HG03139 (cell line): ENCODE measurements around the gene ADORA2A.

Source experiments
- ATAC-seq: cut with Tn5 transposase; IDR thresholded peaks from one replicate; pipeline ENCODE4 v1.9.1; 2021; ENCODE audit not compliant: unreplicated experiment

The ADORA2A gene

DNA sequence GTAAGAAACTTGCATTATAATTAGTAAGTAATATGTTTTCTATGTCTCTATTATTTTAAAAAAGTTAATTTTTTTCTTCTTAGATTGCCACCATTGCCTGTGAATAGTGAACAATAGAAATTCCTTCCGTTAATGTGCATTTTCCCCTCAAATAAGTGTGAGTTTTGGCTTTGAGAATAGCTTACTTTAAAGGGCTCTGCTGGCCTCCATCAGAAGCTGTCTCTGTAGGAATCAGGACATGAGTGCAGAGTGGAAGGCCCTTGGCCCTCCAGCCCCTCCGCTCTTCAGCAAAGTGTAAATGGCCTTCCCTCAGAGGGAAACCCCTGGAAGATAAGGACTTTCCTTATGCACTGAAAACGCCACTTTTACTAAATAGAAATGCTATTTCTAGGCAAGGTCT, 24.1 kb upstream of the ADORA2A start:
- no peak for ATAC-seq

DNA sequence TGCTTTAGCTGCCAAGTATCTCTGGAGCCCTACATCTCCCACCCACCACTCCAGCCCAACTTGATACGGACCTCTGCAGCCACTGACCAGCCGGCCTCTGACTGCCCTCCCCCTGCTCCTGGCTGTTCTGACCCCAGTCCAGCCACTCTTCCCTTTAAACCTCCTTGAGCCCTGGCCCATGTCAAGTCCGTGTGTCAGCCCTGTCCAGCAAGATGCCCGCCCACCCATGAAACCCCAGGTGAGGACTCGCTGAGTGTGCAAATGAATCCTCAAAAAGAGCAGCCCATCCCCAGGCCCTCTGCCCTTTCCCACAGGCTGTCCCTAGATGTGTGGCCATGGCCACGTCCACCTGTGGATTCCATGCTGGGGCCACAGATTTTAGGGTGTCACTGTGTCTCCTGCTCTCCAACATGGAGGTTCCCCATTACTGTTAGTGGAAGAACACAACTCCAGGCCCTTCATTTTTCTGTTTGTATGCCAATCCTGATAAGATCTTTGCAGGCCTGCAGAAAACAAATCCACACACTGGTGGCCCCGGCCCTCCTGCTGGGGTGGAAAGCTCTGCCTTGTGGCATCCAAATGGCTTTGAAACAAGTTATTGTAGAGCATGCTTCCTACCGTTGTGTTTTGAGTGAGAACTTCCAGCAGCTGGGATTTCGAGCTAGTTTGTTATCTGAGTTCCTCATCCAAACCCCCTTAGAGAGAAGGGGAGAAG, 22.7 kb upstream of the ADORA2A start:
- no peak for ATAC-seq

DNA sequence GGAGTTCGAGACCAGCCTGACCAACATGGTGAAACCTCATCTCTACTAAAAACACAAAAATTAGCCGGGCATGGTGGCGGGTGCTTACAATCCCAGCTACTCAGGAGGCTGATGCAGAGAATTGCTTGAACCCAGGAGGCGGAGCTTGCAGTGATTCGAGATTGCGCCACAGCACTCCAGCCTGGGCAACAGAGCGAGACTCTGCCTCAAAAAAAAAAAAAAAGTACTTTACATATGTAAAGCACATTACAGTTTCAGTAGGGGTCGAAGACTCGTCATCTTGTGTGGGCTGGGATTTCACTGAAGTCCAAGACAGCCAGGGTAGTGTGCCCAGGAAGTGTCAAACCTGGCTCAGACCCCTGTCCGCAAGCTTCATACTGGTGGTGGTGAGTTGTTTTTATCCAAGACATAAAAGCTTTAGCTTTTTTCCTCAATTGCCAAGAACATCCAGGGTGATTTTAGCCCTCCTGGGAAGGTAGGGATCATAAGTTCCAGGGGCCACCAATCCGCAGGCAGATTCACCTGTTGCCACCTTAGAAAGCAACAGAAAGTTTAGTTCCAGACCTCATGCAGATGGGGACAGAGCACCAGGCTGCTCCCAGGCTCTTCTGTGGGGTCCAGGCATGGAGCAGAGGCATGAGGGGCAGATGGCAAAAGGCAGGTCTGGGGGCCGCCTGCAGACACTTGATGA, 21.6 kb upstream of the ADORA2A start:
- no peak for ATAC-seq

DNA sequence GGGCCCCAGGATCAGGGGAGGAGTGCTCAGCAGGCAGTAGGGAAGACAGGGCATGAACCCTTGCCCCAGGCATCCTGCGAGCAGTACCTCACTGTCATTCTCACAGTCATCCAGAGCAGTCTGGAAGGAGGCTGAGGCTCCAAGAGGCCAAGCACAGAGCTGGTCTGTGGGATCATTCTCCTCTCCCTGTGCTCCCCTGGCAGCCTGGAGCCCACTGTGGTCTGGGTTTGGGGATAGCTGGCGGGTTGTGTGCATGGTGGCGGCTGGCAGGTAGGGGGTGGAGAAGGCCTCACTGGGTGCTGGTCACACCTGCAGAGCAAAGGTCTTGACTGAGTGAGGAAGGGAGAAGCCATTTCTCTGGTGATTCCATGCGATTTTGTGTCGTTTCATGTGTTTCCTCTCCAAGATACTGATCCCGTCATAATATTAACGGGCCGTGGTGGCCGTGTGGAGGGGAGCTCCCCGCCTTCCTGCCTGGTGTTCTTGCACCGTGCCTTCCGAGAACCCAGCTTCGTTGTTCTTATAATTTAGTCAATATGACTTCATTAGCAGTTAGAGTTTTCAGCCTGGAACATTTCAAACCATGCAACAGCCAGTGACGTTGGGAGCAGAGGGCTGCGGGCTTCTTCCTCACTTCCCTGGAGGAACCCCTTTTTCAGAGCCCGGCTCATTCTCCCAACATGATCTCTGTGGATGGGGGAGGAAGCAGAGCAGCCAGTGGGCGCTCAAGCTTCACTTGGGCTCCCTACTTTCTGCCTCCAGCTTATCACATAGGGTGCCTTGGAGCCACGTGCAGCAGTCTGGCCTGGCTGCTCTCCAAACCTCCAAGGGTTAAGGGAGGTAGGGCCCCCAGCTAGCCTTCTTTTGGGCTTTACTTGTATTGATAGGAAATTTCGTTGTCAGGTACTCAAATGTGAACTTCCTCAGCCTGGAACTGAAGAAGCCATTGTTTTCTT, 20.8 kb upstream of the ADORA2A start:
- no peak for ATAC-seq

DNA sequence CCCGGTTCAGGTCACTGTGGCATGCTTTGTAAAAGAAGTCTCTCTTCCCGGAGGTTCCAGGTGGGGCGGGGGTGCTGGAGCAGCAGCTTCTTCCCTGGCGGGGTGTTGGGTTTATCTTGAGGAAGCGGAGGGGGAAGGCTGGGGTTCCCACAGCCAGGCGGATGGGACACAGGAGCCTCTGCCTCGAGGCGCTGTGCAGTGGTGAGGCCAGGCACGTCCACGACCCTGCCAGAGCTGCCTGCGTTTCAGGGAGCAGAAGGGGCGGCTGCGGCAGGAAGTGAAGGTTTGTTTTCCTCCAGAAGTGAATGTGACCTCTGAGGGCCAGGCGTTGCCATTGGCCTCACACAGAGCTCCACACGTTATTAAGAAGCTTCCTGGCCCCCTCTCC, 20.1 kb upstream of the ADORA2A start:
- no peak for ATAC-seq

DNA sequence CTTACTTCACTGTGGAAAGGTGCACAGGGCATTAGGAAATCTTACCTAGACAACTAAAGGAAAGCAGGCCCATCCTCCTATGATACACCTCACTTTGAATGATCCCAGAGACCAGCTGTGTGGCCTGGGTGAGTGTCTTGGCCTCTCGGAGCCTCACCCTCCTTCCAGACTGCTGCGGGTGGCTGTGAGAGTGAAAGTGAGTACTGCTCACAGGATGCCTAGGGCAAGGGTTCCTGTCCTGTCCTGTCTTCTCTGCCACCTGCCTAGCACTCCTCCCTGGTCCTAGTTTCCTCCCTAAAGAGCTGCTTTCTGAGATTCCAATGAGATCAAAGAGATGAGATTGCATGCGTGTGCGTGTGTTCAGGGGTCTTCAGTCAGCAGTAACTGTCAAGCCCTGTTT, 19.5 kb upstream of the ADORA2A start:
- no peak for ATAC-seq

DNA sequence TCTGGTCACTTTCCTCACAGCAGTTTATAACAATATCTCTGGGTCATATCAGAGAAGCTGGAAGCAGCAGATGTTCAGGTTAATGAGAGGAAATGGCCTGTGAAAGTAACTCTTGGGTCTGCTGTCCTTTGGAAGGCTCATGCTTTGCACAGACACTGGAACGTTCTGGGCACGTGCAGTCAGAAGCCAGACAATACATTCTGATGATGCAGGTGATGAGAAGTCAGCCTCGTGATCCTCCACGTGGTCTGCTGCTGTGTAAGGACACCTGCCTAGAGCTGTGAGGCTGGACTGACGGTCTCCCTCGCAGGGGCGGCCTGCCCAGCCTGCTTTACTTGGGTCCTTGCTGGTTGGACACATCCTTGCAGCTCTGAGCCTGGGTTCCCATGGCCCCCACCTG, 18.8 kb upstream of the ADORA2A start:
- ATAC-seq, result no peak

DNA sequence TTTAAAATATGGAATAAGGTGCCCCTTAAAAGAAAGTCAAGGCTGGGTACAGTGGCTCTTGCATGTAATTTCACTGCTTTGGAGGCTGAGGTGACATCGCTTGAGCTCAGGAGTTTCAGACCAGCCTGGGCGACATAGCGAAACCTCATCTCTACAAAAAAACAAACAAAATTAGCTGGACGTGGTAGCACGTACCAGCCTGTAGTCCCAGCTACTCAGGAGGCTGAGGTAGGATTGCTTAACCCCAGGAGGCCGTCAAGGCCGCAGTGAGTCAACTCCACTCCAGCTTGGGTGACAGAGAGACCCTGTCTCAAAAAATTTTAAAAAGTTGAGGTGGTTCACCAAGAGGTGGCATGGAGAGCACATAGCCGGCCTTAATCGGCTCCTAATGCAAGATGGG, 17.7 kb upstream of the ADORA2A start:
- ATAC-seq, result no peak

DNA sequence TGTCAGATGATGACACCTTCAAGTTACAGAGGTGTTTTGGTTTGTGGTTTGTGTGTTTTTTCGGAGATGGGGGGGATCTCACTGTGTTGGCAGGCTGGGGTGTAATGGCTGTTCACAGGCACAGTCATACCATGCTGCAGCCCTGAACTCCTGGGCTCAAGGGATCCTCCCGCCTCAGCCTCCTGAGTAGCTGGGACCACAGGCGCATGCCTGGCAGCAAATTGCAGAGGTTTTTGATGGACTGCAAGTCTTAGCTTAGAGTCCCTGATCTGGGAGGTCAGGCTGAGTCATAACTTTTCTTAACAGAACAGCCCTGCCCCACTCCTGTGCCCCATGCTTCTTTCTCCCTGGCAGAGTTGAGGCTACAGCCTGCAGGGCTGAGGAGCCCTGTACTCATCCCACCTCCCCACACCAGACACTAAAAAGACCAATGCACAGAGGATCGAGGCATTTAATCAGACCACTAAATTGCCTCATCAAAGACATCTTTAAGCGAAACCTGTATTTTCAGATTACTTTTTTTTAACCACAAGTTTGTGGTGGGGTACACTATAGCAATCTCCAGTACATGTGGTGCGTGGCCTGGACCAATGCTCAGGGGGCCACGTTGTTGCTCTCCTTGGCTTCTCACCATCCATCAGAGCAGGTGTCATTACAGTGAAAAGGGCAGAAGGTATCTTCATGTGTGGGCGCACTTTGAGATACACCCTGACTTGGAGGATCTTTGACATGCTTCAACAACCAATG, 17.1 kb upstream of the ADORA2A start:
- ATAC-seq, result no peak

DNA sequence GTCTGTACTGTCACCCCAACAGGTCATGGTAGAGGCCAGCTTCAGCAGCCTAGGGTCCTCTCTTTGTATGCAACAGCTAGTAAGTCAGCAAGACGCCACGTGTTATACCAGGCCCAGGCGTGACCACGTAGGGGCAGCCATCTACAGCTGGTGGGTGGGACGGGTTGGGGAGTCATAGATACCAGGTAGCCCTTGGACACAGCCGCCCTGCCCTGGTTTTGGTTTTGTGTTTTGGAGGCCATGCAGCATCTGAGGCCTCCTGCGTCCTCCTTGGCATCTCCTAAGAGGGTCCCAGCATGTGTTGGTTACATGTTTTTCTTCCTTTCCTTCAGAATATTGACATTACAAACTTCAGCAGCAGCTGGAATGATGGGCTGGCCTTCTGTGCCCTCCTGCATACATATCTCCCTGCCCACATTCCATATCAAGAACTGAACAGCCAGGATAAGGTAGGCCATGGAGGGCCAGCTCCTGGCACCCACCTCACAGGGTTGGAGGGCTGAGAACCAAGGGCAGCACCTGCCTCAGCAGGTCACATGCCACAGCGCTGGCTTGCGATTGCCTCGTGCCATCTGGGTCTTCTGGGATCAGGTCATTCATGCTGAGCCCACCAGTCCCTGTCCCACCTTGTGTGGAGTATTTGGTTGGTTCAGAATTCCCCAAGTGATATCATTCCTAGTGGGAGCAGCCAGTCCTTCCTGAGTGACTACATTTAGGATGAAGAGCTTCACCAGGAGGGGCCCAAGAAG, 16.0 kb upstream of the ADORA2A start:
- ATAC-seq, result no peak

DNA sequence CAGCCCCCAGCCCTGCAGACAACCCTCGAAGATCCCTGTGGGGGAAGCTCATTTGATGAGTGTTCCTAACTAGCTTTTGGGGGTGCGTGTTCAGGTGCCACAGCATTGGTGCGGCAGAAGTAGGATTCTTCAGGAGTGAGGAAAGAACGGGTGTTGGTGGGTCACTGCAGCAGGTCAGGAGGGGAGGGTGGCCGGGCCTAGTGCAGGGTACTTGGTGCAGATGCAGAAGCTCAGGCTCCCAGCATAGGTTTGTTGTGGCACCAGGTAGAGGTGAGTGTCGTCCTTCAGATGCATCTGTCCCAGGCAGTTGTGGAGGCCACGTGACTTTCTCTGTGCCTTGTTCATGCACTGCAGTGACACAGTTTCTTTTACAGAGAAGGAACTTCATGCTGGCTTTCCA, 15.1 kb upstream of the ADORA2A start:
- no peak for ATAC-seq

DNA sequence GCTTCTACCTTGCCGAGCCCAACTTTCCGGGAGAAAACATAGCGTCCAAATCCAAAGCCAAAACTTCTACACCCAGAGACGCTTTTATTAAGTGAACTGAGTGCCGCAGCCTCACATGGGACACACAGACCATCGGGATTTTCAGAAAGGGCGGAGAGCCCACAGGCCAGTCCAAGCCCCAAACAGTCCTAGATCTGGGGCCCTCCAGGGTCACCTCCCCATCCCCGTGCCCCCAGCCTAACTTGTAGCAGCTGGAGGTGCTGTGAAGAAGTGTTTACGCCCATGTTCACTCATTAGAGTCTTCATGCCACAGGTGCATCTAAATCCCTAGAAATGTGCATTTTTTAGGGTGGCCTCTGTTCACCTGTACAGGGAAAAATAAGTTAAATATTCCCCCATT, 14.1 kb upstream of the ADORA2A start:
- ATAC-seq, result no peak

DNA sequence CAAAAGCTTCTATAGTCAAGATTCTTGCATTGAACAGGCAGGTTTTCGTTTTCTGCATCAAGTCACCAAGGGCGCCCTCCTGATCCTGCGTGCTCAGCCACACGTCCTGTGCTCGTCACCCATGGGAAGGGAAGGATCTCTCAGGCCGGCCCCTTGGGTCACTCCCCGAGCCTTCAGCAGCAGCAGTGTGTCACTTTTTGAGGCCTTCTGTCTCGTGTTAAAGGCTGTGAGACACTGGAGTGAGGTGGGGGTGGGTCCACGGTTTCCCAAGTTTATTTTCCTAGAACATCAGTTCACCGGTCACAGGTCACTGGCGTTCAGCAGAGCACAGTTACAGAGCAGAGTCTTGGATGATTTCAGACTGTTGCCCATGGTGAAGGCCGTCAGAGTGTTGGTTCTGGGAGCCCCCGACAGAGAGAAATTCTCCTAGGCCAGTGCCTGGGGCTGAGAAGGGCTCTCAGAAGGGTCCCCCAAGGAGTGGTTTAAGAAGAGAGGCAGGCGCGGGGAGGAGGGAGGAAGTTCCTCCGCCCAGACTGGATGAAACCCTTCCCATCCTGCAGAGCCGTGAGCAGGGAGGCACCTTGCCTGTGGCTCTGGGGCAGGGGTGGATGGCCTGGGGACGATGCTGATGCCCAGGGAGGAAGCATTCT, 13.5 kb upstream of the ADORA2A start:
- no peak for ATAC-seq

DNA sequence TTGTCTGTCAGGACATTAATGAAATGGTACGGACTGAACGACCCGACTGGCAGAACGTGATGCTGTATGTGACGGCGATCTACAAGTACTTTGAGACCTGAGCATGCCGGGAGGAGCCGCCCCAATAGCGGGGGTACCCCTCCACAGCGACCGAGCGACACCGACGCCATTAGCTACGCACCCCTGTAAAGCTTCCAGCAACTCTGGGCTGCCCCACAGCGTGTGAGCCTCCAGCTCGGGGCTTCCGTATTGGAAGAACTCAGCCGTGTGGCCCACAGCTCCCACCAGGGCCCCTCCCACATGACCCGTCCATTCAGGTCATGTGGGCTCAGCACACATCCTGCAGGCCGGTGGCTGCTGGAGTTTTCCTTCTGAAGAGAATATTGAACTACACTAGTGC, 12.9 kb upstream of the ADORA2A start:
- no peak for ATAC-seq

DNA sequence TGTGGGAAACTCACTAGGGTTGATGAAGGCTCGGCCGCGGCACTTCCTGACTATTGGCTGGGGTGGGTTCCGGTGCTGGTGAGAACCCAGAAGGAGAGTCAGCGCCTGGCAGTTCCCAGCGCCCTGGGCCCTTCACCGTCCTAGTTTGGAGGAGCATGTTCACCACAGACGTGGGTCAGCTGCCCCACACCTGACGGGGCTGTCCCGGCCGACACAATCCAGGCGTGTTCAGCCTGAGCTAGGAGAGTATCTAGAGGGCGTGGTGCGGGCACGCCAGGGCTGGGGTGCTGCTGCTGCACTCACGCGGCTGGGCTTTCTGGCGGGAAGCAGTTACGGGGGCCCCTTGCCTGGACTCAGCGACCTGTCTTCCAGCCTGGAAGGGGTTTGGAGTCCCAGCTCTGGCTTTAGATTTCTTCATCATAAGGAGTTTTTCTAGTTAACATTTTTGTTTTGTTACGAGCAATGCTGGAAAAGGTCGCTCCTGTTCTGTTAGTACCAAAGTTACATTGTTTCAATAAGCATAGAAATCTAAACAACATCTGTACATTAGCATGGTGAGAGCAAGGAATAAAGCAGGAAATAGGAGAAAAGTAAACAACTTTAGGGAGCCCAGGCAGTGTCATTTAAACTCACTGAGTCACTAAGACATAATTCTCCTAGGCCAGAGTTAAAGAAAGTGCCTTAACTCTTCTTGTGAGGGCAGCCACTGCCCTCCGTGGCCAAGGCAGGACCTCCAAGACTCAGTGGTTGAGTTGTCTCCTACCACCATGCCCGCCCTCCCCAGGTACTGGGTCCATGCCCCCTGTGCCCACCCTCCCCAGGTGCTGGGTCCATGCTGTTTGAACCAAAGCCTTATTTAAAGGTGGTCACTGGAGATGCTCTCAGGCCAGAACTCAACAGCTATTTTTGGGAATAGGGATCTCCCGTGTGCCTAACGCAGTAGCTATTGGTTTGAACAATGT, 12.1 kb upstream of the ADORA2A start:
- ATAC-seq, result no peak

DNA sequence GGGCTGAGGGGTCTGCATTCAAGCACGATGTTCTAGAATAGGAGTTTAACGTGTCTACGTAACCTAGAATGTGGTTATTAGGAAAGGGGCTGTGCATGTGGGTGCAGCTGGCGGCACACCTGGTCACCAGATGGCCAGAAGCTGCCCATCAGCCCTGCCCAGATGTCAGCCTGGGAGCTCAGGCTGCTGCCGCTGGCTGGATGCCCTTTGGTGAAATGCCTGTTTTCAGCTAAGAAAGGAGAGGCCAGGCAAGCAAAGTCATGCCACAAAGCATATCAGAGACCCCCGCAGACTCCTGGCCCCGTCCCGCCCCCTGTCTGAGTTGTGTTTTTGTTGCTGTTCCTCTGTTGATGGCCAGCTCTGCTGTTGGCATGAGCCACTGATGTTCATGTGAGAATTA, 11.3 kb upstream of the ADORA2A start:
- no peak for ATAC-seq

DNA sequence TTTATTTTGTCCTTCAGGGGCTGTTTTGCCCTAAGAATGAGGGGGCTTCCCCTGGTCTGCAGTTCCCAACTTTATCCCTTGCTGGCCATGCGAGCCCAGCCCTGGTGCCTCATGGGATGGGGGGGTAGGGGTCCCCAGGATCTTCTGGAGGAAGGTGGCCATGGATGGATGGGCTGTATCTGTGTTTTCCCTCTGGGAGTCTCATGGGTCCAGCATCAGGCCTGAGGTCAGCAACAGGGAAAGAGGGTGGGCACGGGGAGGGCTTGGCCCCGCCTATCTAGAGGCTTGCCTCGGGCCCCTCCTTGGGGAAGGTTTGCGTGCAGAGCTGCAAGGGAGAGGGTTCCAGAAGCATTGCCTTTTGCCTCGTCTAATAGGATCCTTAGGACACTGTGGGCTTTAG, 10.8 kb upstream of the ADORA2A start:
- no peak for ATAC-seq

DNA sequence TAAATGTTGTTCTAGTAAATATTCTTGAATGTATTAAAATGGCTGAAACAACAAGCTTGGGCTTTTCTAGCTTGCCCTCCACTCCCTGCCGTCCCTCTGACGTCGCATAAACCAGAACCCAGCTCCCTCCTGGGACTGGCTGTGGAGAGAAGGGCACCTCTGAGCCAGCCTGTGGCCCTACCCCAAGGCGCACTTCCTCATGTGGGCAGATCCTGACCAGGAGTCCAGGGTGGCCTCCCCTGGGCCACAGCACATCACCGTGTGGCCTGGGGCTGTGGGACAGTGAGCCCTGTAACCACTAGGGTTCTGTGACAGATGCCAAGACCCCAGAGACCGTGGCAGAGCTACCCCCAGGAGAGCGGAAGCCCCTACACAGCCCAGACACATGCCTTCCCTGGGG, 10.2 kb upstream of the ADORA2A start:
- ATAC-seq, result no peak
